ENCODE data around the gene CBLIF. TPM values are rescaled to one million over a fixed set of nuclear protein-coding genes. Genes with fewer than 3 reads are reported as not detected.

Gene CBLIF
- not detected in 2 replicates for total RNA-seq

GRCh38 chr11:59845399-59845798, at the start of gene CBLIF:
Gene CBLIF (minus strand): TSS chr11:59845499. CDS start chr11:59845453, 46 bp downstream.

GRCh38 chr11:59878575-59878974, 33.3 kb upstream of the CBLIF start, which contains the start of gene OOSP3:
Gene OOSP3 (plus strand): TSS chr11:59878782. CDS start chr11:59878809, 27 bp downstream.

DNA sequence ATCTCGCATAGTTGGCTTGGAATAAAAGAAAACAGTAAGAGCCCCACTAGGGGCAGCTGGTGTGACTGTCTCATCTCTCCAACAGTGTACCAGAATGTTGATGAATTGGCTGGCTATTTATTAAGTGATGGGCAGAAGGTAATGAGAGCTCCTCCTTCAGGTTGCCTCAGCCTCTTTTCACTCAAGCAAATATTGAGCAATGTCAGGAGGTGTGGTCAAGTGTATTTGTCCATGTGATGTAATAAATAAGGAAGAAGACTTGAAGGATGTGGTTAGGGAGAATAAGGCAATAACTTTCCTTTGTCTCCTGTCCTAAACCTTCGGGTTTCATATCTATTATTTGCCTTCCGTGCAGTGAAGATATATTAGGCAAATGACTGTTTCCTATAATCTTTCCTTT, 21.1 kb upstream of the CBLIF start, which contains the start of gene TCN1:
TCN1 (minus strand) TSS at position 91 of the 400 bp plus-strand sequence; CDS start at position 74, 17 bp downstream.

GRCh38 chr11:59810189-59810910, 34.9 kb downstream of the CBLIF start, which contains the start of gene MRPL16:
Gene MRPL16 (minus strand): TSS chr11:59810778. CDS start chr11:59810658, 120 bp downstream.

Other genes with a start within 250 kb of the CBLIF start
- 29.1 and 30.4 TPM in 2 replicates for gene OSBP, start 229.7 kb downstream of the CBLIF start, total RNA-seq
- 4.5 and 5.2 TPM in 2 replicates for gene PATL1, start 176.5 kb downstream of the CBLIF start, total RNA-seq
- not detected in 2 replicates for gene OR10V1, start 131.7 kb downstream of the CBLIF start, total RNA-seq
- 13.8 and 24.0 TPM in 2 replicates for gene STX3, start 90.1 kb downstream of the CBLIF start, total RNA-seq
- gene MRPL16, start 34.7 kb downstream of the CBLIF start, total RNA-seq: 29.0 and 45.1 TPM in 2 replicates
- not detected in 2 replicates for gene TCN1, start 21.0 kb upstream of the CBLIF start, total RNA-seq
- not detected in 2 replicates for gene OOSP3, start 33.3 kb upstream of the CBLIF start, total RNA-seq
- not detected in 2 replicates for gene OOSP1, start 92.9 kb upstream of the CBLIF start, total RNA-seq
- gene OOSP4A, start 118.5 kb upstream of the CBLIF start, total RNA-seq: not detected in 2 replicates
- gene OOSP4B, start 171.7 kb upstream of the CBLIF start, total RNA-seq: not detected in 2 replicates
- gene OOSP2, start 194.9 kb upstream of the CBLIF start, total RNA-seq: not detected in 2 replicates
- gene MS4A3, start 211.2 kb upstream of the CBLIF start, total RNA-seq: not detected in 2 replicates
- not detected in 2 replicates for gene MS4A2, start 243.2 kb upstream of the CBLIF start, total RNA-seq

Data from regular cardiac myocyte (primary cell).